Stomach (tissue), 9 donors: ENCODE results near the gene ITK. TPM values are rescaled to one million over a fixed set of nuclear protein-coding genes. Genes with fewer than 3 reads are reported as not detected.
A peak's percentile ranks its signal among the peaks of the same experiment; 100 is the strongest.

ENCODE experiments used
- DNase-seq, 2 donors: peaks; one replicate each; pipeline versions ENCODE4 v3.0.0 to v3.0.0-alpha.2; 2013 to 2019
- H3K27ac ChIP-seq, 5 donors: fragments of 200-600 bp in 4 of 5; sonication (generic) in 4 of 5; one replicate each; pipeline ENCODE4 v1.5.1; 2013 to 2019; ENCODE audit warnings: mild to moderate bottlenecking in 1 of 5, moderate library complexity in 1 of 5
- H3K27me3 ChIP-seq, 3 donors: fragments of 200-600 bp; sonication (generic); one replicate each; pipeline ENCODE4 v1.5.1; 2017 to 2019; ENCODE audit warnings: mixed run types in 1 of 3
- H3K36me3 ChIP-seq, 4 donors: fragments of 200-600 bp; sonication (generic); 1 replicate in 3 of 4; 2 replicates in 1 of 4; pipeline ENCODE4 v1.5.1; 2016 to 2019
- H3K4me1 ChIP-seq, 4 donors: fragments of 200-600 bp; sonication (generic); one replicate each; pipeline ENCODE4 v1.5.1; 2016 to 2019
- H3K4me3 ChIP-seq, 4 donors: fragments of 200-600 bp; sonication (generic) in 3 of 4; one replicate each; pipeline ENCODE4 v1.5.1; 2016 to 2019; ENCODE audit warnings: mild to moderate bottlenecking in 1 of 4
- H3K9me3 ChIP-seq, 4 donors: fragments of 200-600 bp; sonication (generic); one replicate each; pipeline ENCODE4 v1.5.1; 2016 to 2019
- EP300 ChIP-seq: sonication (generic); formaldehyde crosslinking; IDR thresholded peaks from one replicate; pipeline ENCODE4 v1.6.1; 2017; ENCODE audit warnings: antibody characterized with exemption
- POLR2A ChIP-seq, 4 donors: fragments of 450-650 bp; IDR thresholded peaks; one replicate each; pipeline ENCODE4 v1.6.1; 2016; ENCODE audit warnings: antibody characterized with exemption in 4 of 4, control low read depth in 2 of 4, mild to moderate bottlenecking in 1 of 4, moderate library complexity in 1 of 4
- POLR2AphosphoS5 ChIP-seq, 3 donors: sonication (generic); formaldehyde crosslinking; IDR thresholded peaks; one replicate each; pipeline ENCODE4 v1.6.1; 2016; ENCODE audit warnings: antibody characterized with exemption in 3 of 3
- WGBS, 5 donors: extraction: QIAGEN DNeasy Blood & Tissue Kit in 3 of 5; methylation state at CpG; one replicate each; pipeline versions ENCODE4 v1.1.5 to v1.1.7; 2013 to 2018; 5-methylcytosine and 5-hydroxymethylcytosine counted together
- intact Hi-C: fragments of 100-400 bp; cut with DNase I; formaldehyde crosslinking; loops from one replicate; pipeline ENCODE4 v1.15.1; 2023; ENCODE audit warnings: low total_unique reads
- polyA plus RNA-seq, 3 donors: library from polyadenylated mRNA; stranded (reverse); fragments of 200-250 nt; gene quantifications; one replicate each; pipeline ENCODE4 v1.2.3, GENCODE V29; 2013
- total RNA-seq, 5 donors: library from RNA; depleted of rRNA; stranded (reverse); fragments of >200 nt; gene quantifications; one replicate each; pipeline versions ENCODE4 v1.1.0 to v1.2.3, GENCODE V29; 2014 to 2016
- TF ChIP-seq, protein P1 (sequence below), 7 experiments: fragments of 450-650 bp in 4 of 7; fragments of 200-600 bp in 3 of 7; sonication (generic) in 3 of 7; IDR thresholded peaks; one replicate each; pipeline ENCODE4 v1.5.1; 2016 to 2019; ENCODE audit warnings: antibody characterized with exemption in 7 of 7, control low read depth in 2 of 7, mild to moderate bottlenecking in 1 of 7
- donor health status: healthy with polysubstance abuse.
- donor health status: Bipolar disorder and iron deficiency.
- donor health status: healthy.

ITK gene
- total and polyA plus RNA-seq, 8 donors: 0.58 to 9.9 (median 2.3) TPM; not detected in 1

DNA sequence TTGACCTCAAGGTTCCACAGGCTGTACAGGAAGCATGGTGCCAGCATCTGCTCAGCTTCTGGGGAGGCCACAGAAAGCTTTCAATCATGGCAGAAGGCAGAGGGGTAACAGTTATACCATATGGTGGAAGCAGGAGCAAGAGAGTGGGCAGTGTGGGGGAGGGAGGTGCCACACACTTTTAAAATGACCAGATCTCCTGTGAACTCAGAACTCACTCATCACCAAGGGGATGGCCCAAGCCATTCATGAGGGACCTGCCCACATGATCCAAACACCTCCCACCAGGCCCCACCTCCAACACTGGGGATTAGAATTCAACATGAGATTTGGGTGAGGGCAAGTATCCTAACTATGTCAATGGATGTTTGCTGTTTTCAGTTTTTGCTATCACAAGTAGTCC lies 101.5 kb downstream of the ITK start:
- H3K36me3 ChIP-seq: peaks cover 0 to 5% (median 2%) of the 10 kb centered on the region in 4 donors
- TF ChIP-seq, protein P1, sequence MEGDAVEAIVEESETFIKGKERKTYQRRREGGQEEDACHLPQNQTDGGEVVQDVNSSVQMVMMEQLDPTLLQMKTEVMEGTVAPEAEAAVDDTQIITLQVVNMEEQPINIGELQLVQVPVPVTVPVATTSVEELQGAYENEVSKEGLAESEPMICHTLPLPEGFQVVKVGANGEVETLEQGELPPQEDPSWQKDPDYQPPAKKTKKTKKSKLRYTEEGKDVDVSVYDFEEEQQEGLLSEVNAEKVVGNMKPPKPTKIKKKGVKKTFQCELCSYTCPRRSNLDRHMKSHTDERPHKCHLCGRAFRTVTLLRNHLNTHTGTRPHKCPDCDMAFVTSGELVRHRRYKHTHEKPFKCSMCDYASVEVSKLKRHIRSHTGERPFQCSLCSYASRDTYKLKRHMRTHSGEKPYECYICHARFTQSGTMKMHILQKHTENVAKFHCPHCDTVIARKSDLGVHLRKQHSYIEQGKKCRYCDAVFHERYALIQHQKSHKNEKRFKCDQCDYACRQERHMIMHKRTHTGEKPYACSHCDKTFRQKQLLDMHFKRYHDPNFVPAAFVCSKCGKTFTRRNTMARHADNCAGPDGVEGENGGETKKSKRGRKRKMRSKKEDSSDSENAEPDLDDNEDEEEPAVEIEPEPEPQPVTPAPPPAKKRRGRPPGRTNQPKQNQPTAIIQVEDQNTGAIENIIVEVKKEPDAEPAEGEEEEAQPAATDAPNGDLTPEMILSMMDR (IDR thresholded peaks at IDR 0.05): no peak
- H3K4me1 ChIP-seq: peaks cover 0 to 19% (median 8%) of the 10 kb centered on the region in 4 donors
- DNase-seq: no peak
- intact Hi-C loops: no loop called here
- no peaks in the 10 kb centered on the region for H3K27me3 ChIP-seq
- H3K27ac ChIP-seq: no peak overlapping the region
- no peak overlapping the region for H3K4me3 ChIP-seq
- H3K9me3 ChIP-seq: no peaks in the 10 kb centered on the region

GRCh38 chr5:157283434-157283833 lies 102.8 kb downstream of the ITK start:
- Histone ChIP-seq H3K27me3 (no peaks in the 10 kb centered on the region), H3K4me3 (no peak overlapping the region), H3K4me1 (peaks cover 0 to 16% (median 8%) of the 10 kb centered on the region in 4 donors), H3K9me3 (no peaks in the 10 kb centered on the region), H3K36me3 (peaks cover 0 to 17% (median 5%) of the 10 kb centered on the region in 4 donors), H3K27ac (peak overlapping the region in 2 of 5 donors; percentile 11 to 65)
- 74 to 89% (median 79%) methylated on average over 3 of the region's 3 CpGs for WGBS, 5 donors
- intact Hi-C loops: no loop called here
- DNase-seq: peak in 1 of 2 donors; percentile 47
- TF ChIP-seq POLR2A (IDR thresholded peaks at IDR 0.05): no peak
- no peak for TF ChIP-seq POLR2AphosphoS5 (IDR thresholded peaks at IDR 0.05)
- TF ChIP-seq, protein P1 (IDR thresholded peaks at IDR 0.05): no peak
- TF ChIP-seq EP300: no peak

GRCh38 chr5:157284458-157285212 lies 104.0 kb downstream of the ITK start:
- H3K36me3 ChIP-seq: peaks cover 0 to 20% (median 5%) of the 10 kb centered on the region in 4 donors
- DNase-seq: no peak
- TF ChIP-seq, protein P1 (IDR thresholded peaks at IDR 0.05): no peak
- no peak for TF ChIP-seq EP300
- TF ChIP-seq POLR2AphosphoS5 (IDR thresholded peaks at IDR 0.05): no peak
- TF ChIP-seq POLR2A (IDR thresholded peaks at IDR 0.05): no peak
- H3K4me1 ChIP-seq: peaks cover 0 to 16% (median 7%) of the 10 kb centered on the region in 4 donors
- no peak overlapping the region for H3K4me3 ChIP-seq
- peak overlapping the region in 1 of 5 donors; percentile 65 for H3K27ac ChIP-seq
- WGBS, 5 donors: 81 to 93% (median 89%) methylated on average over 6 of the region's 6 CpGs
- no peaks in the 10 kb centered on the region for H3K27me3 ChIP-seq
- H3K9me3 ChIP-seq: no peaks in the 10 kb centered on the region
- intact Hi-C loops: no loop called here

GRCh38 chr5:157285310-157286035 lies 104.8 kb downstream of the ITK start:
- Histone ChIP-seq H3K4me1 (peaks cover 0 to 17% (median 6%) of the 10 kb centered on the region in 4 donors), H3K4me3 (no peak overlapping the region), H3K27me3 (no peaks in the 10 kb centered on the region), H3K27ac (peak overlapping the region in 2 of 5 donors; percentile 20 to 65), H3K9me3 (no peaks in the 10 kb centered on the region), H3K36me3 (peaks cover 0 to 20% (median 5%) of the 10 kb centered on the region in 4 donors)
- WGBS, 5 donors: 78 to 83% (median 79%) methylated on average over 10 of the region's 10 CpGs
- intact Hi-C loops: no loop called here
- TF ChIP-seq POLR2AphosphoS5 (IDR thresholded peaks at IDR 0.05) (peak in 1 of 3 donors; percentile 30), POLR2A (IDR thresholded peaks at IDR 0.05) (no peak), EP300 (no peak)
- TF ChIP-seq, protein P1 (IDR thresholded peaks at IDR 0.05): no peak
- DNase-seq: no peak
